ENCODE results near the gene ABCA3. TPM values are rescaled to one million over a fixed set of nuclear protein-coding genes. Genes with fewer than 3 reads are reported as not detected.

ABCA3 gene
- total and polyA plus RNA-seq, 2 experiments from 2014 or later = 3.0 to 4.1 TPM

- no peaks in the 10 kb centered on the region for H3K36me3 Mint-ChIP-seq (ENCODE audit: low read depth)
- peaks cover 7% of the 10 kb centered on the region for H3K27me3 Mint-ChIP-seq (ENCODE audit: insufficient read depth, low read depth, poor library complexity)
- H3F3A ChIP-seq (replicated peaks; ENCODE audit: low read depth) = no peaks in the 10 kb centered on the region
- no peaks in the 10 kb centered on the region for H3K4me1 ChIP-seq (ENCODE audit: insufficient read depth)
- no peak overlapping the region for H2AFZ ChIP-seq
- H3K79me2 ChIP-seq (replicated peaks; ENCODE audit: insufficient read depth) = no peaks in the 10 kb centered on the region
- H3K4me2 ChIP-seq = no peak overlapping the region
- no peaks in the 10 kb centered on the region for H3K9me2 ChIP-seq (ENCODE audit: insufficient read depth)
- H4K20me1 ChIP-seq (replicated peaks; ENCODE audit: insufficient read depth) = no peaks in the 10 kb centered on the region
- H3K9me3 Mint-ChIP-seq = no peaks in the 10 kb centered on the region
- DNase-seq (ENCODE audit: low spot score) = no peak
- H3K27ac ChIP-seq (ENCODE audit: low read depth) = no peak overlapping the region
- no peak for TF ChIP-seq CTCF (conservative IDR thresholded peaks at IDR 0.05; ENCODE audit: low read depth in 2 of 2)
- no peak for TF ChIP-seq NANOG (IDR thresholded peaks at IDR 0.05; ENCODE audit: borderline replicate concordance)
- TF ChIP-seq REST (IDR thresholded peaks at IDR 0.05; ENCODE audit: unreplicated experiment) = no peak
- TF ChIP-seq ZNF462 (CRISPR knock-in tag; IDR thresholded peaks at IDR 0.05) = no peak
- no peak for TF ChIP-seq ZNF114 (CRISPR knock-in tag; IDR thresholded peaks at IDR 0.05)
- H3K4me3 ChIP-seq = no peak overlapping the region
- H3K27ac Mint-ChIP-seq = no peak overlapping the region
- no peak overlapping the region for H3K4me3 Mint-ChIP-seq
- H3K4me1 Mint-ChIP-seq = no peaks in the 10 kb centered on the region
- no peaks in the 10 kb centered on the region for H3K27me3 ChIP-seq (ENCODE audit: insufficient read depth)
- no peaks in the 10 kb centered on the region for H3K36me3 ChIP-seq (ENCODE audit: insufficient read depth)
- no peak for ATAC-seq
Observed at GRCh38 chr16:2308089-2308962, 32.2 kb downstream of the ABCA3 start.
